ENCODE measurements around the gene TMCC3.

DNA sequence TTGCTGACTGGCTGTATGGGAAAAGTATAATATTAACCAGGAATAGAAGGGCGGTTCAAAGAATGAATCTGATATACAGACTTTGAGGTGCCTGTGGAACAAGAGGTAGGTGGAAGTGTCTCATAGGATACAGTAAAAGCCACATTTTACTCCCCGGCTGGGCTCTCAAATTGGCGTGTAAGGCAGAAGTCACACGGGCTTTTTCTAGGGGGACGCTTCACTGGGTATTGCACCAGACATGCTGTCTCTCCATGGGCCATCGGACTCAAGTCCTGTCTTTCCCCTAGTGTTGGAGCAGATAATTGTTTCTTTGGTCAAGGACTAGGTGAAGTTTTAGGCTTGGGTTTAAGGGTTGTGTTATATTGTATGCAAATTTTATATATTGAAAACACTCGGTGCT, 9.1 kb downstream of the TMCC3 start:
- TF ChIP-seq, protein P1, sequence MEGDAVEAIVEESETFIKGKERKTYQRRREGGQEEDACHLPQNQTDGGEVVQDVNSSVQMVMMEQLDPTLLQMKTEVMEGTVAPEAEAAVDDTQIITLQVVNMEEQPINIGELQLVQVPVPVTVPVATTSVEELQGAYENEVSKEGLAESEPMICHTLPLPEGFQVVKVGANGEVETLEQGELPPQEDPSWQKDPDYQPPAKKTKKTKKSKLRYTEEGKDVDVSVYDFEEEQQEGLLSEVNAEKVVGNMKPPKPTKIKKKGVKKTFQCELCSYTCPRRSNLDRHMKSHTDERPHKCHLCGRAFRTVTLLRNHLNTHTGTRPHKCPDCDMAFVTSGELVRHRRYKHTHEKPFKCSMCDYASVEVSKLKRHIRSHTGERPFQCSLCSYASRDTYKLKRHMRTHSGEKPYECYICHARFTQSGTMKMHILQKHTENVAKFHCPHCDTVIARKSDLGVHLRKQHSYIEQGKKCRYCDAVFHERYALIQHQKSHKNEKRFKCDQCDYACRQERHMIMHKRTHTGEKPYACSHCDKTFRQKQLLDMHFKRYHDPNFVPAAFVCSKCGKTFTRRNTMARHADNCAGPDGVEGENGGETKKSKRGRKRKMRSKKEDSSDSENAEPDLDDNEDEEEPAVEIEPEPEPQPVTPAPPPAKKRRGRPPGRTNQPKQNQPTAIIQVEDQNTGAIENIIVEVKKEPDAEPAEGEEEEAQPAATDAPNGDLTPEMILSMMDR (IDR thresholded peaks at IDR 0.05; ENCODE audit: poor library complexity, severe bottlenecking): no peak
- TF ChIP-seq EZH2 (IDR thresholded peaks at IDR 0.05; ENCODE audit: borderline replicate concordance, insufficient read depth, low read length, poor library complexity, severe bottlenecking) (no peak), SMC3 (conservative IDR thresholded peaks at IDR 0.05; ENCODE audit: poor library complexity) (no peak), POLR2AphosphoS5 (IDR thresholded peaks at IDR 0.05) (no peak)

All from neural cell (in vitro differentiated cells).